Hematopoietic multipotent progenitor cell treated with erythropoietin and hydrocortisone succinate and interleukin-3 and kit ligand, for 8 days (in vitro differentiated cells): ENCODE results near the gene KLRC2.
"Not testable (repeated sequence)": the region's sequence is repeated elsewhere in the genome, so short reads cannot be mapped to it uniquely, and the experiment has no call there.

Experiments
- DNase-seq: peaks from one replicate; pipeline ENCODE4 v3.0.0-alpha.2; 2015

Gene KLRC2

DNA sequence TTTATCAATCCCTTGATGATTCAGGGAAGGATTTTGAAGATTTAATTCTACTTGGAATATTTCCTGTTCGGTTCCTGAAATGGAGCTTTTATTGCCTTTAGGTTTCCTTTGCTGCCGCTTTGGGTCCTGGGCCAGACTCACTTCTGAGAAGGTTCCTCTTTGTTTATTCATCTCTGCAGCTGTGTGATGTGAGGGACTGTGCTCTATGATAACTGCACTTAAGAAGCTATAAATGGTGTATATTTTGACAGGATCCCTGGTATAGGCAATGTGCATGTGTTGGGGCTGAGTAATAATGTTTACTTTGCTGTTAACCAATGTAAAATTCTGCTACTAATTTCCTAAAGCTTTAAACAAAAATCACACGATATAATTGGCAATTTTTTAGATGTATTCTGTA lies at the start of gene KLRC2:
KLRC2 (minus strand) TSS at position 195 of the 400 bp plus-strand sequence; CDS start at position 171, 24 bp downstream.
- not testable (repeated sequence) for DNase-seq

- DNase-seq = not testable (repeated sequence)
These were observed 46.1 kb upstream of the KLRC2 start for GRCh38 chr12:10481901-10482300.

GRCh38 chr12:10472808-10473207 lies 37.0 kb upstream of the KLRC2 start:
- not testable (repeated sequence) for DNase-seq

DNA sequence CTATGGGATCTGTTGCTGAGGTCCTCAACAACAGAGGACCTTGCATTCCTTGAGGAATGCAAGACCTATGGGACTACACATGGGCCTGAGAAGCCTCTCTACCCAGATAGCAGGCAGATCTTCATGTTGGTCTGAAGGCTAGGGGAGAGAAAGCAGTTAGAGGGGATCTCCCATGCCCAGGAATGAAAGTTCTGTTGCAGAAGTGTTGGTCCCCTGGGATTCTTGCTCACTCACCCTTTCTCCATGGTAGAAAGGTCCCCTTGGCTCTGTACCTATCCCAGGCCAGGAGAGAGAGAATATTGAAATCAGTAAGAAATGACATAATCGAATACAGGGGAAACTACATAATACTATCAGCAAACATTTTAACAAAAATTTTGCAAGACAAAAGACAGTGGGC lies 33.9 kb upstream of the KLRC2 start:
- no peak for DNase-seq

GRCh38 chr12:10466311-10466710 lies 30.5 kb upstream of the KLRC2 start:
- DNase-seq = no peak

- DNase-seq = no peak
These were observed 21.9 kb upstream of the KLRC2 start for GRCh38 chr12:10457760-10458159.

- no peak for DNase-seq
These were observed 21.0 kb upstream of the KLRC2 start for GRCh38 chr12:10456856-10457255.

- no peak for DNase-seq
These were observed 20.0 kb upstream of the KLRC2 start for GRCh38 chr12:10455766-10456165.

DNA sequence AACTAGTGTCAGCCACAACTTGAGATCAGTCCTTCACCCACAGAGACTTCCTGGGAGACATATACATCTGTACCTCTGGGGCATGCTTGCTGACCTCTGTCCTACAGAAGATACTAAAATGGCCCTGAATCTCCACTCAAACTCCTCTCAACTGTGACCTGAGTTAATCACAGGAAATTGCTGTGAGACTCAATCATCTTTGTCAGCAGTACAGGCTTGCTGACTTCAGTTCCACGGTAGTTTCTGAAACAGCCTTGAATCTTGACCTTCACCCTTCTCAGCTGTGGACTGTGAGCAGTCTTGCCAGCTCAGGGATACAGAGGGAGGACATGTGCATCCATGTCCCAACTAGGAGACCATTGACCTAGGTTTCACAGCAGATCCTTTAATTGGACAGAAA lies 18.7 kb upstream of the KLRC2 start:
- no peak for DNase-seq

DNA sequence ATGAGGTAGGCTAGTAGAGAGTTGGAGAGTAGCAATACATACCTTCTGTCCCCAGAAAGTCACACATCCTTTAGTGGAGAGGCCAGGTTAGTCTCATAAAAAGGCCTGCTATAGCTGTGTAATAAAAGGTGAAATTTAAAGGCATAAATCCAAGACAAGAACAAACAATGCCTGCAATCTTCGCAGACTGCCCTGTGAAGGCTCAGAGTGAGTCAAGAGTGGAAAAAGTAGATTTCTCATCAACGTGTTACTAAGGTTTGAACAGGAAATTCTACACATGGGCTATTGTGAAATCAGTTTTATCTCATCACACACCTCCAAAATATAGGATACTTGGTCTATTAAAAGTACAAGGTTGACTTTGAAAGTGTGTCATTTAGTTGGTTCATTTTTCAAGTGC lies 17.3 kb upstream of the KLRC2 start, which contains the start of gene KLRC1:
KLRC1 (minus strand) TSS at position 222 of the 400 bp plus-strand sequence. CDS start 2,221 bp downstream, outside the sequence.
- DNase-seq = no peak

DNA sequence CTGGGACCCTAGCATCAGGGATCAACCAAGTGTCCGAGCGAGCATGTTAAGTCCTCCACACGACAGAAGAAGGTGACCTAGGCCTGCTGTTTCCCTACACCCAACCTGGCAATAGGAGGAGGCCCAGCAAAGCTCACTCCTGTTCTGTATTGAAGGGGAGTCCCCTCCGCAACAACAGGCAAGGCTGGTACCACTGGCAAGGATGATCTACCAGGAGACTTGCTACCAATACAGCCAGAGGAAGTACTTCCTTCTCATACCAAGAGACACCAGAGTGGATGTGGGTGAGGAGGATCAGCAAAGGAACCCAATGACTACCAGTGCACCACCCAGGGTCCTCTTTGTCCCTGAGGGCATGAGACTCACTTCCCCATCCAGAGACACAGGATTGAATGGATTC lies 12.4 kb upstream of the KLRC2 start:
- DNase-seq = no peak

DNA sequence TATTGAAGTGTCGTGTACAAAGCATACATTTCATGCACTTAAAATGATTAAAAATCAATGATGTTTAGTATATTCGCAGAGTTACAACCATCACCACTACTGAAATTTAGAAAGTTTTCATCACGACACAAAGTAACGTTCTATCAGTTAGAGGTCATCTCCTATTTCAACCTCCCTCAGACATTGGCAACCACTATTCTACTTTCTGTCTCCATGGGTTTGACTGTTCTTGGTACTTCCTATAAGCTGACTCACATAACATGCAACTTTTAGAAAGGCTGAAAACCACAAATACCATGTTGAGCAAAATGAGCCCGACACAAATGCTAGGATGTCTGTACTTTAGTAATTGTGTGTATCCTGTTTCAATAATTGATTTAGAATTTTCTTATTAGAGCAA lies 10.2 kb upstream of the KLRC2 start:
- not testable (repeated sequence) for DNase-seq

- DNase-seq = not testable (repeated sequence)
These were observed 5.3 kb upstream of the KLRC2 start for GRCh38 chr12:10441144-10441543.

GRCh38 chr12:10439608-10440274 lies 3.9 kb upstream of the KLRC2 start:
- not testable (repeated sequence) for DNase-seq

GRCh38 chr12:10437601-10438000 lies 1.8 kb upstream of the KLRC2 start:
- DNase-seq = not testable (repeated sequence)

DNA sequence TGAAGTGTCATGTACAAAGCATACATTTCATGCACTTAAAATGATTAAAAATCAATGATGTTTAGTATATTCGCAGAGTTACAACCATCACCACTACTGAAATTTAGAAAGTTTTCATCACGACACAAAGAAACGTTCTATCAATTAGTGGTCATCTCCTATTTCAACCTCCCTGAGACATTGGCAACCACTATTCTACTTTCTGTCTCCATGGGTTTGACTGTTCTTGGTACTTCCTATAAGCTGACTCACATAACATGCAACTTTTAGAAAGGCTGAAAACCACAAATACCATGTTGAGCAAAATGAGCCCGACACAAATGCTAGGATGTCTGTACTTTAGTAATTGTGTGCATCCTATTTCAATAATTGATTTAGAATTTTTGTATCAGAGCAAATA lies 5.2 kb downstream of the KLRC2 start:
- DNase-seq = not testable (repeated sequence)

DNA sequence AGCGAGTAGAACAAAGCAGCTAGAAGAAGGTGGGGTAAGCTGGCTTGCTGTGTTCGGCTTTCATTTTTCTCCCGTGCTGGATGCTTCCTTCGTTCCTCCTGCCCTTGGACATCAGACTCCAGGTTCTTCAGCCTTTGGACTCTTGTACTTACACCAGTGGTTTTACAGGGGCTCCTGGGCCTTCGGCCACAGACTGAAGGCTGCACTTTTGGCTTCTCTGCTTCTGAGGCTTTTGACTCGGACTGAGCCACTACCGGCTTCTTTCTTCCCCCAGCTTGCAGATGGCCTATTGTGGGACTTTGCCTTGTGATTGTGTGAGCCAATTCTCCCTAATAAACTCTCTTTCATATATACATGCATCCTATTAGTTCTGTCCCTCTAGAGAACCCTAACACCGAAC lies 9.9 kb downstream of the KLRC2 start:
- DNase-seq = not testable (repeated sequence)

DNA sequence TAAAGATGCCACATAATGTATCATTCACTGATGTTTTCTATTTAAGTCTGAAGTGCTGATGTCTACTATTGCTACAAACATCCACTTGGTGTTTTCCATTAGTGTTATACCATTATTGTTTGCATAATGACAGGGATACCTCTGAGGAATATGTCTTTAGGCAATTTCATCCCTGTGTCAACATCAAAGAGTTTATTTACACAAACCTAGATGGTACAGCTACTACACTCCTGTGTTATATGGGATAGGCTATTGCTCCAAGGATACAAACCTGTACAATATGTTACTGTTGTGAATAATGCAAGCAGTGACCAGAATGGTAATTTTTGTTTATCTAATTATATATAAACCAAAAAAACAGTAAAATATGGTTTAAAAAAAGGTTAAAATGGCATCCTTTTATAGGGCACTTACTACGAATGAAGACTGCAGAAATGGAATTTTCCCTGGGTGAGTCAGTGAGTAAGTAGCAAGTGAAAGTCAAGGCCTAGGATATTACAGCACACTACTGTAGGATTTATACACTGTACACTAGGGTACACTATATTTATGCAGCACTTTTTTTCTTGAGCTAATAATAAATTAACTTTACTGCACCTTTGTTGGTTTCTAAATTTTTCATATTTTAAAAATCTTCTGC lies 11.4 kb downstream of the KLRC2 start:
- DNase-seq = not testable (repeated sequence)

- not testable (repeated sequence) for DNase-seq
These were observed 13.7 kb downstream of the KLRC2 start for GRCh38 chr12:10422159-10422558.

DNA sequence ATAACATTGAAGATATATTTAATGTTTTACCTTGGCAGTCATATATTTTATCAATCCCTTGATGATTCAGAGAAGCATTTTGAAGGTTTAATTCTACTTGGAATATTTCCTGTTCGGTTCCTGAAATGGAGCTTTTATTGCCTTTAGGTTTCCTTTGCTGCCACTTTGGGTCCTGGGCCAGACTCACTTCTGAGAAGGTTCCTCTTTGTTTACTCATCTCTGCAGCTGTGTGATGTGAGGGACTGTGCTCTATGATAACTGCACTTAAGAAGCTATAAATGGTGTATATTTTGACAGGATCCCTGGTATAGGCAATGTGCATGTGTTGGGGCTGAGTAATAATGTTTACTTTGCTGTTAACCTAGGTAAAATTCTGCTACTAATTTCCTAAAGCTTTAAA lies 15.5 kb downstream of the KLRC2 start, which contains the start of gene KLRC3:
KLRC3 (minus strand) TSS at position 262 of the 400 bp plus-strand sequence; CDS start at position 217, 45 bp downstream.
- not testable (repeated sequence) for DNase-seq

DNA sequence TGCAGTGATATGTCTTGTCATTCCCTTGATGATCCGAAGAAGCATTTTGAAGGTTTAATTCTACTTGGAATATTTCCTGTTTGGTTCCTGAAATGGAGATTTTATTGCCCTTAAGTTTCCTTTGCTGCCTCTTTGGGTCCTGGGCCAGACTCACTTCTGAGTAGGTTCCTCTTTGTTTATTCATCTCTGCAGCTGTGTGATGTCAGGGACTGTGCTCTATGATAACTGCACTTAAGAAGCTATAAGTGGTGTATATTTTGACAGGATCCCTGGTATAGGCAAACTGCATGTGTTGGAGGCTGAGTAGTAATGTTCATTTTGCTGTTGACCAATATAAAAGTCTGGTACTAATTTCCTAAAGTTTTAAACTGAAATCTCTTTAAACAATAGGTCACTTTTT lies 26.4 kb downstream of the KLRC2 start, which contains the start of gene KLRC4:
KLRC4 (minus strand) TSS at position 366 of the 400 bp plus-strand sequence; CDS start at position 184, 182 bp downstream.
- DNase-seq = no peak

- no peak for DNase-seq
These were observed 27.0 kb downstream of the KLRC2 start for GRCh38 chr12:10408842-10409241.

- no peak for DNase-seq
These were observed 29.1 kb downstream of the KLRC2 start for GRCh38 chr12:10406725-10407124.

GRCh38 chr12:10405294-10405693 lies 30.5 kb downstream of the KLRC2 start:
- no peak for DNase-seq
